K562 (cell line): ENCODE data around the gene FGF10.

Experiments used
- CBX5 ChIP-seq: IDR thresholded peaks from 2 replicates; pipeline ENCODE4 v1.6.1; 2014; ENCODE audit warnings: low read depth, borderline replicate concordance
- CLOCK ChIP-seq: fragments of 250-450 bp; sonication (Bioruptor Pico); IDR thresholded peaks from 2 replicates; pipeline ENCODE4 v1.4.0; 2020; ENCODE audit warnings: mild to moderate bottlenecking, moderate library complexity, borderline replicate concordance
- CTCF ChIP-seq, 3 experiments: IDR thresholded peaks in 2 of 3; conservative IDR thresholded peaks in 1 of 3; 2 replicates each; pipeline ENCODE4 v1.5.1; 2011 to 2012; ENCODE audit warnings: low read length in 3 of 3, mild to moderate bottlenecking in 3 of 3, control low read depth in 2 of 3, improper control_type of control experiment in 1 of 3, inconsistent platforms in 1 of 3, low read depth in 1 of 3, mixed read lengths in 1 of 3, moderate library complexity in 1 of 3; ENCODE audit not compliant: insufficient read depth in 2 of 3
- ETS1 ChIP-seq: conservative IDR thresholded peaks from 2 replicates; pipeline ENCODE4 v1.6.1; 2011; ENCODE audit warnings: low read depth, mild to moderate bottlenecking, low read length; ENCODE audit not compliant: control insufficient read depth
- FOXA3 ChIP-seq, 2 experiments: fragments of 450-650 bp in 1 of 2; sonication (generic) in 1 of 2; formaldehyde crosslinking; IDR thresholded peaks in 1 of 2; conservative IDR thresholded peaks in 1 of 2; 2 replicates each; pipeline versions ENCODE4 v1.4.0 to v1.8.0; 2020 to 2022; ENCODE audit warnings: mild to moderate bottlenecking in 2 of 2, missing genetic modification reagents in 1 of 2
- IRF1 ChIP-seq: sonication (generic); formaldehyde crosslinking; IDR thresholded peaks from 2 replicates; pipeline ENCODE4 v1.8.0; 2022; ENCODE audit warnings: missing genetic modification reagents, mild to moderate bottlenecking, borderline replicate concordance
- MAX ChIP-seq: sonication (generic); formaldehyde crosslinking; IDR thresholded peaks from 2 replicates; pipeline ENCODE4 v1.9.0; 2022; ENCODE audit warnings: mild to moderate bottlenecking, missing genetic modification reagents
- NBN ChIP-seq: fragments of 450-650 bp; IDR thresholded peaks from 2 replicates; pipeline ENCODE4 v1.6.1; 2016; ENCODE audit warnings: low read depth, mild to moderate bottlenecking
- RBM14 ChIP-seq: fragments of 200-400 bp; formaldehyde crosslinking; IDR thresholded peaks from 2 replicates; pipeline ENCODE4 v1.6.1; 2018; ENCODE audit warnings: low read depth, mild to moderate bottlenecking, low read length, moderate library complexity, borderline replicate concordance; ENCODE audit not compliant: insufficient read depth
- TAF1 ChIP-seq: IDR thresholded peaks from 2 replicates; pipeline ENCODE4 v1.6.1; 2011; ENCODE audit warnings: mild to moderate bottlenecking, low read length, moderate library complexity; ENCODE audit not compliant: insufficient read depth, control insufficient read depth, severe bottlenecking; ENCODE audit errors: extremely low read depth
- ZEB2 ChIP-seq: fragments of 450-650 bp; IDR thresholded peaks from 2 replicates; pipeline ENCODE4 v1.6.1; 2016

GRCh38 chr5:44278469-44278868, 110.8 kb downstream of the FGF10 start:
- TF ChIP-seq RBM14, result no peak
- no peak for TF ChIP-seq FOXA3 (CRISPR knock-in tag; conservative IDR thresholded peaks at IDR 0.05 in 1 of 2, IDR thresholded peaks at IDR 0.05 in 1 of 2)
- TF ChIP-seq CTCF (IDR thresholded peaks at IDR 0.05 in 2 of 3, conservative IDR thresholded peaks at IDR 0.05 in 1 of 3; ENCODE audit: insufficient read depth in 2 of 3, low read depth in 1 of 3, low read length in 3 of 3), result no peak
- no peak for TF ChIP-seq NBN
- TF ChIP-seq ZEB2, result no peak
- no peak for TF ChIP-seq CLOCK (CRISPR knock-in tag)
- TF ChIP-seq MAX, result no peak
- no peak for TF ChIP-seq CBX5
- no peak for TF ChIP-seq TAF1
- TF ChIP-seq IRF1 (CRISPR knock-in tag), result no peak
- no peak for TF ChIP-seq ETS1
